ENCODE measurements around the gene ATP1A1.

DNA sequence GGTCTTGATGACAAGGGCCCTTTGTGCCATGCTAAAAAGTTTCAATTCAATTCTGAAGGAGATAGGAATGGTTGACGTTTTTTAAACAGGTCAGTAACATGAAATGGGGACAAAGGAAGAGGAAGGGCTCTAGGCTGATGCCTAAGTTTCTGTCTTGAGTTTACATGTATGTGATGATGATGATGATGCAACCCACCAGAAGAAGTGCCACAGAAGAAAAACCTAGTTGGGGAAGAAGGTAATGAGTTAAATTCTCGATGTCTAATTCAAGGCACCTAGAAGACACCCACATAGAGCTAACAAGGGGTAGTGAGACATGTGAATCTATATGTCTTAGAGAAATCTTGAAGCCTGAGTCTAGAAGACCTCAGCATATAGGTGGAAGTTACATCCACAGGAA, 44.4 kb upstream of the ATP1A1 start:
- TF ChIP-seq, protein P1, sequence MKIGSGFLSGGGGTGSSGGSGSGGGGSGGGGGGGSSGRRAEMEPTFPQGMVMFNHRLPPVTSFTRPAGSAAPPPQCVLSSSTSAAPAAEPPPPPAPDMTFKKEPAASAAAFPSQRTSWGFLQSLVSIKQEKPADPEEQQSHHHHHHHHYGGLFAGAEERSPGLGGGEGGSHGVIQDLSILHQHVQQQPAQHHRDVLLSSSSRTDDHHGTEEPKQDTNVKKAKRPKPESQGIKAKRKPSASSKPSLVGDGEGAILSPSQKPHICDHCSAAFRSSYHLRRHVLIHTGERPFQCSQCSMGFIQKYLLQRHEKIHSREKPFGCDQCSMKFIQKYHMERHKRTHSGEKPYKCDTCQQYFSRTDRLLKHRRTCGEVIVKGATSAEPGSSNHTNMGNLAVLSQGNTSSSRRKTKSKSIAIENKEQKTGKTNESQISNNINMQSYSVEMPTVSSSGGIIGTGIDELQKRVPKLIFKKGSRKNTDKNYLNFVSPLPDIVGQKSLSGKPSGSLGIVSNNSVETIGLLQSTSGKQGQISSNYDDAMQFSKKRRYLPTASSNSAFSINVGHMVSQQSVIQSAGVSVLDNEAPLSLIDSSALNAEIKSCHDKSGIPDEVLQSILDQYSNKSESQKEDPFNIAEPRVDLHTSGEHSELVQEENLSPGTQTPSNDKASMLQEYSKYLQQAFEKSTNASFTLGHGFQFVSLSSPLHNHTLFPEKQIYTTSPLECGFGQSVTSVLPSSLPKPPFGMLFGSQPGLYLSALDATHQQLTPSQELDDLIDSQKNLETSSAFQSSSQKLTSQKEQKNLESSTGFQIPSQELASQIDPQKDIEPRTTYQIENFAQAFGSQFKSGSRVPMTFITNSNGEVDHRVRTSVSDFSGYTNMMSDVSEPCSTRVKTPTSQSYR (CRISPR knock-in tag; IDR thresholded peaks at IDR 0.05), result no peak
- TF ChIP-seq CREM (CRISPR knock-in tag; IDR thresholded peaks at IDR 0.05) (no peak), PRRX2 (CRISPR knock-in tag; IDR thresholded peaks at IDR 0.05) (no peak), NFE2L1 (CRISPR knock-in tag; IDR thresholded peaks at IDR 0.05) (no peak)
